ENCODE measurements around the gene KRTAP5-7. TPM values are rescaled to one million over a fixed set of nuclear protein-coding genes. Genes with fewer than 3 reads are reported as not detected.
"Not testable (repeated sequence)": the region's sequence is repeated elsewhere in the genome, so short reads cannot be mapped to it uniquely, and the experiment has no call there.

Gene KRTAP5-7
- total RNA-seq, 4 donors from 2014 or later: 0.41 to 4.5 (median 1.3) TPM; not detected in 1

DNA sequence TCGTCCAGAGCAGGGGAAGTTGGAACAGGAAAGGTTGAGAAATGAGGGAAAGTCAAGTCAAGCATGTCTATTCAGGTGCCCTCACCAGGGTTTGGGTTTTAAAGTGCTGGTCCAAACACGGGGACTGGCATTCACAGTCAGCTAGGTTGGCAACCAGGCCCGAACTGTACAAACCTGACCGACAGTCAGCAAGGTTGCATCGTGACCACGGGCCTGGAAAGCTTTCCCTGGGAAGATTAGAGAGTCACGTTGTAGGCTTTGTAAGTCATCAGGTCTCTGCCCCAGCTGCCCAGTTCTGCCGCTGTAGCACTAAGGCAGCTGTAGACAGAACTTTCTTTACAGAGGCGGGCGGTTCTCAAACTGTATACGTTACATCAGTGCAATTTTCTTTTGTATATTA, 45.7 kb downstream of the KRTAP5-7 start:
- Histone ChIP-seq H3K36me3 (no peaks in the 10 kb centered on the region), H3K4me3 (no peak overlapping the region), H3K27me3 (no peaks in the 10 kb centered on the region), H3K4me1 (peaks cover 0 to 3% (median 0%) of the 10 kb centered on the region in 4 donors), H3K9me3 (no peaks in the 10 kb centered on the region), H3K27ac (no peak overlapping the region)
- in situ Hi-C loops (cut with MboI; ENCODE audit: low pct_ligation_motif_present in 1 of 4, low pct_unique_long_range_greater_than_20kb in 1 of 4, low sequenced_read_pairs in 3 of 4): no loop called here
- WGBS, 2 donors (ENCODE audit: low coverage in 1 of 2): 60 to 87% methylated on average over 4 to 11 of the region's 11 CpGs
- no peak for DNase-seq
- intact Hi-C loops (cut with DNase I; ENCODE audit: low total_unique reads): loop anchor here (10.0 kb wide), 1 partner anchor 552 kb away; no protein-coding TSS in a partner anchor
- TF ChIP-seq, protein P1, sequence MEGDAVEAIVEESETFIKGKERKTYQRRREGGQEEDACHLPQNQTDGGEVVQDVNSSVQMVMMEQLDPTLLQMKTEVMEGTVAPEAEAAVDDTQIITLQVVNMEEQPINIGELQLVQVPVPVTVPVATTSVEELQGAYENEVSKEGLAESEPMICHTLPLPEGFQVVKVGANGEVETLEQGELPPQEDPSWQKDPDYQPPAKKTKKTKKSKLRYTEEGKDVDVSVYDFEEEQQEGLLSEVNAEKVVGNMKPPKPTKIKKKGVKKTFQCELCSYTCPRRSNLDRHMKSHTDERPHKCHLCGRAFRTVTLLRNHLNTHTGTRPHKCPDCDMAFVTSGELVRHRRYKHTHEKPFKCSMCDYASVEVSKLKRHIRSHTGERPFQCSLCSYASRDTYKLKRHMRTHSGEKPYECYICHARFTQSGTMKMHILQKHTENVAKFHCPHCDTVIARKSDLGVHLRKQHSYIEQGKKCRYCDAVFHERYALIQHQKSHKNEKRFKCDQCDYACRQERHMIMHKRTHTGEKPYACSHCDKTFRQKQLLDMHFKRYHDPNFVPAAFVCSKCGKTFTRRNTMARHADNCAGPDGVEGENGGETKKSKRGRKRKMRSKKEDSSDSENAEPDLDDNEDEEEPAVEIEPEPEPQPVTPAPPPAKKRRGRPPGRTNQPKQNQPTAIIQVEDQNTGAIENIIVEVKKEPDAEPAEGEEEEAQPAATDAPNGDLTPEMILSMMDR (IDR thresholded peaks at IDR 0.05): no peak
- TF ChIP-seq EP300 (IDR thresholded peaks at IDR 0.05; ENCODE audit: low read depth) (no peak), POLR2A (IDR thresholded peaks at IDR 0.05) (no peak), POLR2AphosphoS5 (IDR thresholded peaks at IDR 0.05) (no peak)

DNA sequence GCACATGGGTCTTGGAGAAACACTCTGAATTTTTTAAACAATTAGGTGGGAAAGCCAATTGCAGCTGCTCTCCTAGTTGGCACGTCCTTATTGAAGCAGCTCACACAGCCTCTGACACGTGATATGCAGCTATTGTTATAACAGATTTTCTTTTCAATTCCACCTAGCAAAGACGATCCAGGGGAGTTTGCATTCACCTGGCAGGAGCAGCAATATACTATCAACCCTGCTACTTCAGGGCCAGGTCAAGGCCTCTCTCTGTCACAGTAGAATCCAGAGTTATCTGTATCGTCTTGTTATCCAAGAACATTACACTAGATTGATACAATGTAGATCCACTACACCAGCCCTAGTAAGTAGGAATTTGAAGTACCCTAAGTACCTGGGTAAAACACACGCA, 47.4 kb downstream of the KRTAP5-7 start:
- no peaks in the 10 kb centered on the region for H3K9me3 ChIP-seq
- no peaks in the 10 kb centered on the region for H3K4me1 ChIP-seq
- H3K36me3 ChIP-seq: no peaks in the 10 kb centered on the region
- intact Hi-C loops (cut with DNase I; ENCODE audit: low total_unique reads) (loop anchor here (10.0 kb wide), 1 partner anchor 550 kb away; no protein-coding TSS in a partner anchor), in situ Hi-C loops (cut with MboI; ENCODE audit: low pct_ligation_motif_present in 1 of 4, low pct_unique_long_range_greater_than_20kb in 1 of 4, low sequenced_read_pairs in 3 of 4) (no loop called here)
- TF ChIP-seq POLR2A (IDR thresholded peaks at IDR 0.05) (no peak), EP300 (IDR thresholded peaks at IDR 0.05; ENCODE audit: low read depth) (no peak), POLR2AphosphoS5 (IDR thresholded peaks at IDR 0.05) (no peak)
- TF ChIP-seq, protein P1 (IDR thresholded peaks at IDR 0.05): no peak
- H3K27ac ChIP-seq: no peak overlapping the region
- 72 to 83% methylated on average over 4 to 5 of the region's 5 CpGs for WGBS, 2 donors (ENCODE audit: low coverage in 1 of 2)
- DNase-seq: no peak
- H3K27me3 ChIP-seq: no peaks in the 10 kb centered on the region
- no peak overlapping the region for H3K4me3 ChIP-seq

- Histone ChIP-seq H3K4me1 (peaks cover 0 to 7% (median 0%) of the 10 kb centered on the region in 4 donors), H3K36me3 (no peaks in the 10 kb centered on the region), H3K27me3 (no peaks in the 10 kb centered on the region), H3K27ac (no peak overlapping the region), H3K9me3 (no peaks in the 10 kb centered on the region), H3K4me3 (no peak overlapping the region)
- DNase-seq: no peak
- intact Hi-C loops (cut with DNase I; ENCODE audit: low total_unique reads) (loop anchor here (10.0 kb wide), 1 partner anchor 549 kb away; no protein-coding TSS in a partner anchor), in situ Hi-C loops (cut with MboI; ENCODE audit: low pct_ligation_motif_present in 1 of 4, low pct_unique_long_range_greater_than_20kb in 1 of 4, low sequenced_read_pairs in 3 of 4) (no loop called here)
- TF ChIP-seq POLR2A (IDR thresholded peaks at IDR 0.05): no peak
- TF ChIP-seq, protein P1 (IDR thresholded peaks at IDR 0.05): no peak
- TF ChIP-seq EP300 (IDR thresholded peaks at IDR 0.05; ENCODE audit: low read depth): no peak
- no peak for TF ChIP-seq POLR2AphosphoS5 (IDR thresholded peaks at IDR 0.05)
- WGBS, 2 donors (ENCODE audit: low coverage in 1 of 2): 84 to 100% methylated on average over 2 to 4 of the region's 4 CpGs
Observed at GRCh38 chr11:71575723-71576424, 48.8 kb downstream of the KRTAP5-7 start.

DNA sequence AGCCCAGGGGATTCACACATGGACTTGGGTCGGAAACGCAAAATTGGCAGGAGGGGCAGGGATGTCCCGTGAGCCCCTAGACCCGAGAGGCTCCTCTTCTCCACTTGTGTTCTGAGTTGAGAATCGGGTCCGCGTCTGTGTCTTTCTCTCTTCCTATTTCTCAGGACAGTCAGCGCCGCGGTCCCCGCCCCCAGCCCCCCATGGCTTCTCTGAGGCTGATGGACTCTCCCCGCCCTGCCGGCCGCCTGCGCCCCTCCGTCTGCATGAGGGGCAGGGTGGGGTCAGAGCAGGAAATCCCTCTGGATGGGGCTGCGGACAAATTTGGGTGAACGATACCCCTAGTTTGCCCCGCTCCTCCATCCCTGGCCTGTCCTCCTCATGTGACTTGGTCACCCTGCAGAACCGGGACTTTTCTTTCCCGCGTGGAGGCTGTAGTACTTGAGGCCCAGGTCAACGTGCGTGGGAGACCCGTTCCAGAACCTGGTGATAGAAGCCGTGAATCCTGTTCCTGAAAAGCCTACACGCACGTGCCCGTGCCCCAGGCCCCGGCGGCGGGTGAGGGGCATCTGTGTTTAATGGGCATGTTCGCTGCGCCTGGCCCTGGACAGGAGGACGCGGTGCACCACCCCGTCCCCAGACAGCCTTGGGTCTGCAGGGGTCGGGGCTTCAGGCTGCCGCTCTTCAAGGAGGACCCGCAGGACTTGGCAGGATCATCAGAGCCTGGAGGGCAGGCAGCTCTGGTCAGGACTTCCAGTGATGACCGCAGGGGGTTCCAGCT, 49.8 kb downstream of the KRTAP5-7 start:
- in situ Hi-C loops (cut with MboI; ENCODE audit: low pct_ligation_motif_present in 1 of 4, low pct_unique_long_range_greater_than_20kb in 1 of 4, low sequenced_read_pairs in 3 of 4); H3K4me1 ChIP-seq; H3K9me3 ChIP-seq; H3K4me3 ChIP-seq; H3K27me3 ChIP-seq; H3K36me3 ChIP-seq; H3K27ac ChIP-seq; DNase-seq: not testable (repeated sequence)
- intact Hi-C loops (cut with DNase I; ENCODE audit: low total_unique reads): loop anchor here (10.0 kb wide), 1 partner anchor 548 kb away; no protein-coding TSS in a partner anchor
- WGBS, 2 donors (ENCODE audit: low coverage in 1 of 2): 88 to 96% methylated on average over 9 to 41 of the region's 41 CpGs

All from transverse colon (tissue), 4 donors.